RWPE1 (cell line): Measurements from ENCODE around the gene ACP5.
A peak's percentile ranks its signal among the peaks of the same experiment; 100 is the strongest.

Source experiments
- CTCF ChIA-PET: fragments of 350-600 bp; sonication (Branson Sonifier 250); formaldehyde crosslinking; extraction: SDS; loops from one replicate; lab custom pipeline; 2021; lab: Yijun Ruan, JAX
- POLR2A ChIA-PET: fragments of 400-600 bp; formaldehyde crosslinking; extraction: SDS; loops from one replicate; lab custom pipeline; 2020; ENCODE audit warnings: antibody characterized with exemption; ENCODE audit not compliant: low non-redundant PET; lab: Yijun Ruan, JAX
- DNase-seq: peaks from one replicate; pipeline ENCODE4 v3.0.0; 2012; ENCODE audit warnings: low spot score
- H3K27ac ChIP-seq: fragments of 450-650 bp; 2 replicates; pipeline ENCODE4 v1.5.1; 2017
- CTCF ChIP-seq: fragments of 450-650 bp; conservative IDR thresholded peaks from 2 replicates; pipeline ENCODE4 v1.5.1; 2017; ENCODE audit warnings: low read depth, mild to moderate bottlenecking

ACP5 gene

GRCh38 chr19:11551603-11552235 is 25.7 kb downstream of the ACP5 start:
- no peak for DNase-seq
- peak overlapping the region; percentile 40 for H3K27ac ChIP-seq
- ChIA-PET CTCF (interaction anchor here (0.5 kb wide), 1 partner anchor 293 kb away, joined by 4 read pairs; no protein-coding TSS in a partner anchor), POLR2A (interaction anchor here (0.5 kb wide), 1 partner anchor 19 kb away, joined by 5 read pairs; no protein-coding TSS in a partner anchor)
- TF ChIP-seq CTCF: no peak

GRCh38 chr19:11550265-11550664 is 27.2 kb downstream of the ACP5 start:
- CTCF ChIA-PET: no interaction called here
- POLR2A ChIA-PET: no interaction called here
- no peak overlapping the region for H3K27ac ChIP-seq
- DNase-seq: no peak
- no peak for TF ChIP-seq CTCF

GRCh38 chr19:11549386-11549953 is 28.0 kb downstream of the ACP5 start:
- no peak for DNase-seq
- TF ChIP-seq CTCF: no peak
- H3K27ac ChIP-seq: no peak overlapping the region
- POLR2A ChIA-PET: no interaction called here
- CTCF ChIA-PET: interaction anchor here (0.6 kb wide), 1 partner anchor 88 kb away, joined by 3 read pairs; no protein-coding TSS in a partner anchor

- DNase-seq: no peak
- CTCF ChIA-PET: interaction anchor here (0.6 kb wide), 2 partner anchors 42 to 47 kb away, joined by 3 to 4 read pairs; partner anchors contain the start of gene ZNF653
- H3K27ac ChIP-seq: no peak overlapping the region
- POLR2A ChIA-PET: no interaction called here
- no peak for TF ChIP-seq CTCF
Measured at GRCh38 chr19:11547929-11548700, 29.3 kb downstream of the ACP5 start.

- POLR2A ChIA-PET: interaction anchor here (0.5 kb wide), 1 partner anchor 28 kb away, joined by 4 read pairs; no protein-coding TSS in a partner anchor
- CTCF ChIA-PET: no interaction called here
- TF ChIP-seq CTCF: no peak
- no peak overlapping the region for H3K27ac ChIP-seq
- no peak for DNase-seq
Measured at GRCh38 chr19:11541238-11541637, 36.2 kb downstream of the ACP5 start.

- no peak for TF ChIP-seq CTCF
- no peak for DNase-seq
- no peak overlapping the region for H3K27ac ChIP-seq
- ChIA-PET CTCF (no interaction called here), POLR2A (no interaction called here)
Measured at GRCh38 chr19:11540645-11541044, 36.8 kb downstream of the ACP5 start.
